Mesendoderm (in vitro differentiated cells): ENCODE measurements around the gene NRXN3.

Experiments
- DNase-seq: peaks from one replicate; pipeline ENCODE4 v3.0.0; 2013
- H2AK5ac ChIP-seq: 2 replicates; pipeline ENCODE4 v1.6.1; 2013; ENCODE audit warnings: low read length, inconsistent platforms
- H2BK120ac ChIP-seq: 2 replicates; pipeline ENCODE4 v1.6.1; 2013; ENCODE audit warnings: low read depth, mild to moderate bottlenecking, low read length, moderate library complexity, mixed read lengths
- H2BK15ac ChIP-seq: replicated peaks from 2 replicates; pipeline ENCODE4 v1.6.1; 2013; ENCODE audit warnings: low read depth, mild to moderate bottlenecking, moderate library complexity
- H2BK5ac ChIP-seq: 2 replicates; pipeline ENCODE4 v1.6.1; 2013; ENCODE audit warnings: low read length, inconsistent platforms
- H3K18ac ChIP-seq: 2 replicates; pipeline ENCODE4 v1.6.1; 2013; ENCODE audit warnings: mild to moderate bottlenecking, low read length, mixed read lengths
- H3K23ac ChIP-seq: one replicate; pipeline ENCODE4 v1.6.1; 2013; ENCODE audit warnings: low read length
- H3K27ac ChIP-seq: 2 replicates; pipeline ENCODE4 v1.5.1; 2013; ENCODE audit warnings: low read depth, mild to moderate bottlenecking, inconsistent platforms, low read length, moderate library complexity
- H3K27me3 ChIP-seq: 2 replicates; pipeline ENCODE4 v1.6.1; 2013; ENCODE audit warnings: low read length, control low read depth, mild to moderate bottlenecking, inconsistent platforms; ENCODE audit not compliant: insufficient read depth, poor library complexity
- H3K36me3 ChIP-seq: 2 replicates; pipeline ENCODE4 v1.6.1; 2013; ENCODE audit warnings: low read length, inconsistent platforms; ENCODE audit not compliant: control insufficient read depth, insufficient read depth
- H3K4ac ChIP-seq: one replicate; pipeline ENCODE4 v1.6.1; 2013; ENCODE audit warnings: low read depth, mild to moderate bottlenecking, low read length, moderate library complexity
- H3K4me1 ChIP-seq: 2 replicates; pipeline ENCODE4 v1.6.1; 2013; ENCODE audit warnings: low read depth, low read length, inconsistent platforms; ENCODE audit not compliant: control insufficient read depth
- H3K4me2 ChIP-seq: 2 replicates; pipeline ENCODE4 v1.6.1; 2013; ENCODE audit warnings: low read length
- H3K4me3 ChIP-seq: 2 replicates; pipeline ENCODE4 v1.5.1; 2013; ENCODE audit warnings: mild to moderate bottlenecking, low read length
- H3K56ac ChIP-seq: one replicate; pipeline ENCODE4 v1.6.1; 2013; ENCODE audit warnings: low read length
- H3K79me1 ChIP-seq: 2 replicates; pipeline ENCODE4 v1.6.1; 2013; ENCODE audit warnings: low read length, inconsistent platforms
- H3K79me2 ChIP-seq: 2 replicates; pipeline ENCODE4 v1.6.1; 2013; ENCODE audit warnings: mild to moderate bottlenecking, low read length; ENCODE audit not compliant: control insufficient read depth, insufficient read depth
- H3K9ac ChIP-seq: 2 replicates; pipeline ENCODE4 v1.6.1; 2013; ENCODE audit warnings: low read length, inconsistent platforms
- H4K5ac ChIP-seq: one replicate; pipeline ENCODE4 v1.6.1; 2013; ENCODE audit warnings: low read length
- H4K8ac ChIP-seq: one replicate; pipeline ENCODE4 v1.6.1; 2013; ENCODE audit warnings: low read depth, mild to moderate bottlenecking, control low read depth, low read length, moderate library complexity
- WGBS: extraction: QIAGEN DNeasy Blood & Tissue Kit; methylation state at CpG from one replicate; pipeline ENCODE4 v1.1.7; 2013; ENCODE audit warnings: low lambda C conversion rate, missing lambda C conversion rate; ENCODE audit not compliant: insufficient coverage; ENCODE audit errors: extremely low coverage; 5-methylcytosine and 5-hydroxymethylcytosine counted together

NRXN3 gene

GRCh38 chr14:79225815-79226214, 1055.6 kb downstream of the NRXN3 start:
- Histone ChIP-seq H2BK15ac (no peak overlapping the region), H3K9ac (no peak overlapping the region), H2BK5ac (no peak overlapping the region), H3K27ac (no peak overlapping the region), H3K56ac (no peak overlapping the region), H3K18ac (no peak overlapping the region), H3K27me3 (no peaks in the 10 kb centered on the region), H3K4ac (no peak overlapping the region), H3K79me1 (no peaks in the 10 kb centered on the region), H2AK5ac (no peak overlapping the region), H4K5ac (no peak overlapping the region), H2BK120ac (no peak overlapping the region), H3K4me3 (no peak overlapping the region), H3K36me3 (no peaks in the 10 kb centered on the region), H3K23ac (no peak overlapping the region), H3K4me1 (peaks cover 2% of the 10 kb centered on the region), H3K79me2 (no peaks in the 10 kb centered on the region), H4K8ac (no peak overlapping the region), H3K4me2 (no peak overlapping the region)
- DNase-seq = no peak
- WGBS = no CpG with 5 or more reads among the region's 3 CpGs

GRCh38 chr14:79229383-79229909, 1059.3 kb downstream of the NRXN3 start:
- H2BK120ac ChIP-seq = no peak overlapping the region
- no peak overlapping the region for H2AK5ac ChIP-seq
- WGBS = no CpG with 5 or more reads among the region's 8 CpGs
- no peak overlapping the region for H3K4me3 ChIP-seq
- DNase-seq = peak; percentile 57
- no peak overlapping the region for H2BK15ac ChIP-seq
- no peaks in the 10 kb centered on the region for H3K27me3 ChIP-seq
- H2BK5ac ChIP-seq = no peak overlapping the region
- no peak overlapping the region for H3K4ac ChIP-seq
- no peak overlapping the region for H3K9ac ChIP-seq
- no peak overlapping the region for H4K5ac ChIP-seq
- no peaks in the 10 kb centered on the region for H3K79me2 ChIP-seq
- H3K4me2 ChIP-seq = no peak overlapping the region
- peaks cover 2% of the 10 kb centered on the region for H3K4me1 ChIP-seq
- H3K23ac ChIP-seq = no peak overlapping the region
- H3K36me3 ChIP-seq = no peaks in the 10 kb centered on the region
- no peak overlapping the region for H3K18ac ChIP-seq
- H3K56ac ChIP-seq = no peak overlapping the region
- H3K79me1 ChIP-seq = no peaks in the 10 kb centered on the region
- H3K27ac ChIP-seq = no peak overlapping the region
- H4K8ac ChIP-seq = no peak overlapping the region

DNA sequence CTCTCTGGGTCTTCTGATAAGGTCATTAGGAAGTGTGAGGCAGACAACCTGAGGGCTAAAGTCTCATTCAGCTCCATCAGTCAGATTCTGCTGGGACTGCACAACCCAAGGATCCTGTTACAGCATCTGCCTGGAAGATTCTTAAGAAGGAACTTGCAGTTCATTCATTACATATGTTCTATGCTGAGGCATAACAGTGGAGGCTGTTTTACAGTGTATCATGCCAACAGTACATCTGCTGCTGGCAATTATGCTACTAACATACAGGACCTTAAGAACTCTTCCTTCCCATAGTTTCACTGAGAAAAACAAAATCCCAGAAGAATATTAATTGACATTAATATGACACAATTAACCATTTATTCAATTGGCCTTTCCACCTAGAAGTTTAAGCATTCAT, 1072.5 kb downstream of the NRXN3 start:
- Histone ChIP-seq H2AK5ac (no peak overlapping the region), H3K79me2 (no peaks in the 10 kb centered on the region), H3K79me1 (no peaks in the 10 kb centered on the region), H2BK120ac (no peak overlapping the region), H4K5ac (no peak overlapping the region), H3K4me3 (no peak overlapping the region), H4K8ac (no peak overlapping the region), H3K56ac (no peak overlapping the region), H2BK5ac (no peak overlapping the region), H3K4me2 (no peak overlapping the region), H3K36me3 (no peaks in the 10 kb centered on the region), H3K18ac (no peak overlapping the region), H3K4ac (no peak overlapping the region), H3K9ac (no peak overlapping the region), H3K23ac (no peak overlapping the region), H3K27me3 (no peaks in the 10 kb centered on the region), H3K4me1 (no peaks in the 10 kb centered on the region), H2BK15ac (no peak overlapping the region), H3K27ac (no peak overlapping the region)
- no peak for DNase-seq

DNA sequence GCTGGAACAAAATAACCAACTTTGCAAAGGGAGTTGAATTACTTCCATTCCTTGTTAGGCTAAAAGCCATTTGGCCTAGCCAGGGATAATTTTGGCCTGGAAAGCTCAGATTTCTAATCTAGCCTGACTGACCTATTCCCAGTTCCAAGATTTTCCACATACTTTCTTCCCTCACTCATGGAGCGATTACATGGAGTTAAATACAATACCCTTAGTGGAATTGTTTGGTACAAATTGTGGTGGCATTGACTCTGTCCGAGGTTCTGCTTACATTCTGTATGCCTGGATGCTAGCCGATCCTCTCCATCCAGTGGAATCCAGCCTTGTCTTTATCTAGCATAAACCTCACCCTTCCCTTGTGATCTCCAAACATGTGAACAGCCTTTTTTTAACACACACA, 1076.0 kb downstream of the NRXN3 start:
- Histone ChIP-seq H2BK15ac (no peak overlapping the region), H3K79me1 (no peaks in the 10 kb centered on the region), H3K56ac (no peak overlapping the region), H4K5ac (no peak overlapping the region), H3K4ac (no peak overlapping the region), H3K18ac (no peak overlapping the region), H2BK120ac (no peak overlapping the region), H3K79me2 (no peaks in the 10 kb centered on the region), H3K9ac (no peak overlapping the region), H3K23ac (no peak overlapping the region), H4K8ac (no peak overlapping the region), H3K4me2 (no peak overlapping the region), H3K4me3 (no peak overlapping the region), H3K27me3 (no peaks in the 10 kb centered on the region), H2AK5ac (no peak overlapping the region), H3K36me3 (no peaks in the 10 kb centered on the region), H3K27ac (no peak overlapping the region), H3K4me1 (no peaks in the 10 kb centered on the region), H2BK5ac (no peak overlapping the region)
- no CpG with 5 or more reads among the region's 3 CpGs for WGBS
- DNase-seq = no peak

GRCh38 chr14:79248126-79248525, 1078.0 kb downstream of the NRXN3 start:
- H3K27ac ChIP-seq = no peak overlapping the region
- H3K4ac ChIP-seq = no peak overlapping the region
- no peak overlapping the region for H4K8ac ChIP-seq
- no peak overlapping the region for H4K5ac ChIP-seq
- H2BK5ac ChIP-seq = no peak overlapping the region
- no peak overlapping the region for H3K4me3 ChIP-seq
- H2BK120ac ChIP-seq = no peak overlapping the region
- H3K36me3 ChIP-seq = no peaks in the 10 kb centered on the region
- H3K79me2 ChIP-seq = no peaks in the 10 kb centered on the region
- DNase-seq = no peak
- no CpG with 5 or more reads among the region's 2 CpGs for WGBS
- H2AK5ac ChIP-seq = no peak overlapping the region
- H3K4me1 ChIP-seq = no peaks in the 10 kb centered on the region
- H3K79me1 ChIP-seq = no peaks in the 10 kb centered on the region
- no peak overlapping the region for H3K23ac ChIP-seq
- H2BK15ac ChIP-seq = no peak overlapping the region
- no peak overlapping the region for H3K18ac ChIP-seq
- H3K56ac ChIP-seq = no peak overlapping the region
- H3K4me2 ChIP-seq = no peak overlapping the region
- no peaks in the 10 kb centered on the region for H3K27me3 ChIP-seq
- H3K9ac ChIP-seq = no peak overlapping the region

DNA sequence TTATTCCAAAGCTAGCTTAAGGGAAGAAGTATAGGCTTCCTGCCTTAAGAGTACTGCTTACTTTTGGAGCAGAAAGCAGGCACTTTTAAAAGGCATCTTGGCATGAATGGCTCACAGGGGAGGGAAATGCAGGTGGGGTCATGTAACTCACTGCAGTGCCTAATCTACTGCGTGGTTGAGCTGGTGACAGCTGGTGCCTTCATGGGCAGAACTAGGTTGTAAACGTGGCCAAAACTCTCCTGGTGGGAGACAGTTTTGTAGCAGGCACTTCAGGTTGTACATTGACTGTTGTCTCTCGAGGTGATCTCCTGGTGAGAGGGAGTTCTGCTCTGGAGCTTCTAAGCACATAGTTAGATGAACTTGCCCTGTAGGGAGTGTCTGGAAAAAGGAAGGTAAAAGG, 1078.6 kb downstream of the NRXN3 start:
- H3K23ac ChIP-seq = no peak overlapping the region
- H3K36me3 ChIP-seq = no peaks in the 10 kb centered on the region
- no peak overlapping the region for H3K4me3 ChIP-seq
- H4K5ac ChIP-seq = no peak overlapping the region
- WGBS = no CpG with 5 or more reads among the region's 3 CpGs
- no peak overlapping the region for H2BK120ac ChIP-seq
- no peak overlapping the region for H3K9ac ChIP-seq
- H3K4me1 ChIP-seq = no peaks in the 10 kb centered on the region
- no peak for DNase-seq
- H3K18ac ChIP-seq = no peak overlapping the region
- H2AK5ac ChIP-seq = no peak overlapping the region
- no peak overlapping the region for H2BK5ac ChIP-seq
- no peaks in the 10 kb centered on the region for H3K79me2 ChIP-seq
- H3K4me2 ChIP-seq = no peak overlapping the region
- H3K4ac ChIP-seq = no peak overlapping the region
- no peaks in the 10 kb centered on the region for H3K27me3 ChIP-seq
- H3K27ac ChIP-seq = no peak overlapping the region
- H2BK15ac ChIP-seq = no peak overlapping the region
- H3K79me1 ChIP-seq = no peaks in the 10 kb centered on the region
- no peak overlapping the region for H4K8ac ChIP-seq
- no peak overlapping the region for H3K56ac ChIP-seq
